HG02678 (cell line): ENCODE measurements around the gene PNPLA8.
"Not testable (repeated sequence)": the region's sequence is repeated elsewhere in the genome, so short reads cannot be mapped to it uniquely, and the experiment has no call there.

Experiments
- ATAC-seq: cut with Tn5 transposase; IDR thresholded peaks from one replicate; pipeline ENCODE4 v1.9.1; 2021; ENCODE audit warnings: mild to moderate bottlenecking, moderate library complexity; ENCODE audit not compliant: unreplicated experiment

Gene PNPLA8

GRCh38 chr7:108480311-108480710 is 45.6 kb downstream of the PNPLA8 start:
- no peak for ATAC-seq

- ATAC-seq = no peak
Measured at GRCh38 chr7:108479751-108480150, 46.2 kb downstream of the PNPLA8 start.

- ATAC-seq = no peak
Measured at GRCh38 chr7:108479118-108479517, 46.8 kb downstream of the PNPLA8 start.

- no peak for ATAC-seq
Measured at GRCh38 chr7:108468246-108468645, 57.7 kb downstream of the PNPLA8 start.

- ATAC-seq = no peak
Measured at GRCh38 chr7:108467391-108467790, 58.5 kb downstream of the PNPLA8 start.

- ATAC-seq = not testable (repeated sequence)
Measured at GRCh38 chr7:108466322-108466721, 59.6 kb downstream of the PNPLA8 start.

GRCh38 chr7:108464743-108465142 is 61.2 kb downstream of the PNPLA8 start:
- ATAC-seq = no peak

- no peak for ATAC-seq
Measured at GRCh38 chr7:108463613-108464012, 62.3 kb downstream of the PNPLA8 start.

- ATAC-seq = no peak
Measured at GRCh38 chr7:108461840-108462239, 64.1 kb downstream of the PNPLA8 start.

GRCh38 chr7:108460964-108461363 is 65.0 kb downstream of the PNPLA8 start:
- ATAC-seq = no peak

GRCh38 chr7:108459922-108460551 is 65.9 kb downstream of the PNPLA8 start:
- no peak for ATAC-seq

- ATAC-seq = no peak
Measured at GRCh38 chr7:108457871-108458270, 68.1 kb downstream of the PNPLA8 start.

- ATAC-seq = no peak
Measured at GRCh38 chr7:108456845-108457540, 68.9 kb downstream of the PNPLA8 start.

- no peak for ATAC-seq
Measured at GRCh38 chr7:108455998-108456677, 69.8 kb downstream of the PNPLA8 start, which contains the start of gene NRCAM. Gene NRCAM (minus strand): TSS chr7:108456436. CDS start chr7:108240064, 216,372 bp downstream.

GRCh38 chr7:108455551-108455997 is 70.4 kb downstream of the PNPLA8 start:
- no peak for ATAC-seq

- no peak for ATAC-seq
Measured at GRCh38 chr7:108454674-108455550, 71.0 kb downstream of the PNPLA8 start.

GRCh38 chr7:108454317-108454673 is 71.6 kb downstream of the PNPLA8 start:
- ATAC-seq = no peak

GRCh38 chr7:108453320-108453719 is 72.6 kb downstream of the PNPLA8 start:
- no peak for ATAC-seq

GRCh38 chr7:108452707-108453106 is 73.2 kb downstream of the PNPLA8 start:
- ATAC-seq = peak; percentile 58

- ATAC-seq = no peak
Measured at GRCh38 chr7:108451296-108451848, 74.6 kb downstream of the PNPLA8 start.

GRCh38 chr7:108450160-108450559 is 75.8 kb downstream of the PNPLA8 start:
- ATAC-seq = no peak
